T-cell (primary cell): ENCODE measurements around the gene VAT1L. TPM values are rescaled to one million over a fixed set of nuclear protein-coding genes. Genes with fewer than 3 reads are reported as not detected.

Experiments used
- ATAC-seq, 4 experiments: fragments of 200-7000 bp in 3 of 4; fragments of 150-1000 bp in 1 of 4; cut with Tn5 transposase; replicated peaks in 1 of 4; 1 replicate in 3 of 4; 2 replicates in 1 of 4; pipeline ENCODE4 v1.10.0; 2021; ENCODE audit warnings: moderate library complexity in 3 of 4, mild to moderate bottlenecking in 2 of 4, moderate number of reproducible peaks in 1 of 4
- CTCF ChIA-PET, 2 donors: fragments of 300-600 bp; sonication (Branson Sonifier 250); formaldehyde crosslinking; loops; one replicate each; lab custom pipeline; 2022; ENCODE audit warnings: antibody characterized with exemption in 2 of 2; lab: Charles Lee
- POLR2A ChIA-PET, 2 donors: fragments of 300-600 bp; sonication (Branson Sonifier 250); formaldehyde crosslinking; loops; one replicate each; lab custom pipeline; 2022; ENCODE audit warnings: antibody characterized with exemption in 2 of 2; lab: Charles Lee
- DNase-seq, 35 experiments: peaks; one replicate each; pipeline versions ENCODE4 v3.0.0 to v3.0.0-alpha.2; 2013 to 2023
- H3K27ac ChIP-seq: one replicate; pipeline ENCODE4 v1.5.1; 2013; ENCODE audit warnings: low read length
- H3K27me3 ChIP-seq, 2 experiments: replicated peaks in 1 of 2; 1 replicate in 1 of 2; 2 replicates in 1 of 2; pipeline versions ENCODE4 v1.6.1 to v1.7.0; 2013; ENCODE audit warnings: low read length in 1 of 2, mixed read lengths in 1 of 2; ENCODE audit not compliant: control insufficient read depth in 2 of 2, insufficient read depth in 2 of 2; ENCODE audit errors: extremely low read depth in 1 of 2
- H3K36me3 ChIP-seq, 2 donors: 1 replicate in 1 of 2; 2 replicates in 1 of 2; pipeline versions ENCODE4 v1.6.1 to v1.7.0; 2013; ENCODE audit warnings: low read length in 1 of 2; ENCODE audit not compliant: control insufficient read depth in 2 of 2, insufficient read depth in 1 of 2; ENCODE audit errors: extremely low read depth in 1 of 2
- H3K4me1 ChIP-seq, 2 experiments: 1 replicate in 1 of 2; 2 replicates in 1 of 2; pipeline versions ENCODE4 v1.6.1 to v1.7.0; 2013; ENCODE audit warnings: low read length in 2 of 2, mixed read lengths in 1 of 2; ENCODE audit not compliant: insufficient read depth in 2 of 2, control insufficient read depth in 1 of 2; ENCODE audit errors: extremely low read depth in 1 of 2
- H3K4me3 ChIP-seq, 2 donors: 1 replicate in 1 of 2; 2 replicates in 1 of 2; pipeline versions ENCODE4 v1.5.1 to v1.7.0; 2013; ENCODE audit warnings: mild to moderate bottlenecking in 2 of 2, low read length in 1 of 2, moderate library complexity in 1 of 2; ENCODE audit not compliant: control insufficient read depth in 1 of 2; ENCODE audit errors: extremely low read depth in 1 of 2
- H3K9me3 ChIP-seq: 2 replicates; pipeline ENCODE4 v1.7.0; 2013
- H3K27ac Mint-ChIP-seq, 2 donors: one replicate each; pipeline ENCODE4 v1.8.0; 2020 to 2021; ENCODE audit warnings: mild to moderate bottlenecking in 2 of 2, mixed read lengths in 2 of 2
- H3K27me3 Mint-ChIP-seq, 2 donors: one replicate each; pipeline ENCODE4 v1.8.0; 2021 to 2022; ENCODE audit warnings: mixed read lengths in 2 of 2
- H3K36me3 Mint-ChIP-seq: one replicate; pipeline ENCODE4 v1.8.0; 2021; ENCODE audit warnings: mixed read lengths
- H3K4me1 Mint-ChIP-seq, 3 donors: one replicate each; pipeline ENCODE4 v1.8.0; 2020 to 2022; ENCODE audit warnings: mixed read lengths in 3 of 3, mild to moderate bottlenecking in 1 of 3
- H3K4me3 Mint-ChIP-seq, 3 donors: one replicate each; pipeline ENCODE4 v1.8.0; 2020 to 2022; ENCODE audit warnings: mild to moderate bottlenecking in 3 of 3, mixed read lengths in 3 of 3, moderate library complexity in 3 of 3
- H3K9me3 Mint-ChIP-seq, 3 donors: one replicate each; pipeline ENCODE4 v1.8.0; 2020 to 2022; ENCODE audit warnings: mixed read lengths in 3 of 3
- WGBS: methylation state at CpG from one replicate; pipeline ENCODE4 v1.1.5; 2013; ENCODE audit warnings: missing lambda C conversion rate; ENCODE audit not compliant: insufficient coverage; 5-methylcytosine and 5-hydroxymethylcytosine counted together
- total RNA-seq, 35 experiments: library from RNA in 6 of 35; stranded (reverse) in 6 of 35; fragments of 120-200 nt in 1 of 35; gene quantifications; one replicate each; pipeline versions ENCODE4 v1.2.1 to v1.2.4 and lab custom pipeline; 2013 to 2026

Gene VAT1L
- total RNA-seq, 5 donors from 2014 or later (not counting 1 experiment from before 2014, with no cell fraction given): 0.10 to 0.12 TPM; not detected in 3

DNA sequence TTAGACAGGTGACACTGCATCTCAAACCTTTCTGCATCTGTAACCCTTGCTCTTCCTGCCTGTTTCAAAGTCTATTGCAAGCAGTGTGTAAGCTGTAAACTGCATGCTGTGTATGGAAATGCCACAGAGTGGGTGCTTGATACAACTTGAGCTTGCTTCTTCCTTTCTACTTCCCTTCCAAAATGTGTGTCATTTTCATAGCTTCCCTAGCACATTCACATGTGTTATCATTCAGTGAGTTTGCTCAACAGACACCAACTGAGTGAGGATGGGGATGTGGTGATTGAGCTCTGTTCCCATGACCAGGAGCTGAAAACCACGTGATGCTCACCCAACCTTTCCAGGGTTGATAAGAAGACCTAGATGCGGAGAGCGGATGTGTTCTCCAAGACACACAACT is 111.1 kb downstream of the VAT1L start:
- DNase-seq: no peak
- Histone ChIP-seq H3K36me3 (no peaks in the 10 kb centered on the region), H3K27ac (no peak overlapping the region), H3K9me3 (no peaks in the 10 kb centered on the region), H3K4me1 (no peaks in the 10 kb centered on the region), H3K4me3 (no peak overlapping the region), H3K27me3 (peaks cover 0 to 2% of the 10 kb centered on the region in 2 experiments)
- H3K9me3 Mint-ChIP-seq: peaks cover 0 to 5% (median 0%) of the 10 kb centered on the region in 3 donors
- peaks cover 0 to 4% of the 10 kb centered on the region in 2 donors for H3K27me3 Mint-ChIP-seq
- H3K4me1 Mint-ChIP-seq: no peaks in the 10 kb centered on the region
- no peaks in the 10 kb centered on the region for H3K36me3 Mint-ChIP-seq
- ChIA-PET CTCF (no interaction called here), POLR2A (no interaction called here)
- H3K4me3 Mint-ChIP-seq: no peak overlapping the region
- no peak overlapping the region for H3K27ac Mint-ChIP-seq
- WGBS: 71% methylated on average over 3 of the region's 3 CpGs
- ATAC-seq: no peak

GRCh38 chr16:77905374-77905920 is 117.1 kb downstream of the VAT1L start:
- H3K9me3 Mint-ChIP-seq: no peaks in the 10 kb centered on the region
- WGBS: 83% methylated on average over 3 of the region's 7 CpGs

GRCh38 chr16:77910021-77910420 is 121.7 kb downstream of the VAT1L start:
- 33% methylated on average over 2 of the region's 3 CpGs for WGBS
- peaks cover 0 to 2% (median 0%) of the 10 kb centered on the region in 3 donors for H3K9me3 Mint-ChIP-seq

More at GRCh38 chr16:77905374-77905920, 117.1 kb downstream of the VAT1L start:
- H3K27ac Mint-ChIP-seq: no peak overlapping the region
- POLR2A ChIA-PET: no interaction called here
- DNase-seq (no peak), ATAC-seq (no peak)
- Histone ChIP-seq H3K9me3 (no peaks in the 10 kb centered on the region), H3K27ac (no peak overlapping the region), H3K4me1 (no peaks in the 10 kb centered on the region), H3K36me3 (no peaks in the 10 kb centered on the region), H3K27me3 (no peaks in the 10 kb centered on the region), H3K4me3 (no peak overlapping the region)
- no peak overlapping the region for H3K4me3 Mint-ChIP-seq
- H3K4me1 Mint-ChIP-seq: no peaks in the 10 kb centered on the region
- peaks cover 7 to 11% of the 10 kb centered on the region in 2 donors for H3K27me3 Mint-ChIP-seq
- no peaks in the 10 kb centered on the region for H3K36me3 Mint-ChIP-seq
- CTCF ChIA-PET: no interaction called here

GRCh38 chr16:77912617-77913016 is 124.3 kb downstream of the VAT1L start:
- Histone ChIP-seq H3K4me1 (no peaks in the 10 kb centered on the region), H3K27ac (no peak overlapping the region), H3K9me3 (no peaks in the 10 kb centered on the region), H3K36me3 (no peaks in the 10 kb centered on the region), H3K27me3 (no peaks in the 10 kb centered on the region), H3K4me3 (no peak overlapping the region)
- Mint-ChIP-seq H3K27ac (no peak overlapping the region), H3K4me3 (no peak overlapping the region), H3K9me3 (peaks cover 0 to 2% (median 0%) of the 10 kb centered on the region in 3 donors), H3K4me1 (no peaks in the 10 kb centered on the region), H3K27me3 (peaks cover 0 to 12% of the 10 kb centered on the region in 2 donors), H3K36me3 (no peaks in the 10 kb centered on the region)
- no CpG with 5 or more reads among the region's 4 CpGs for WGBS
- ATAC-seq: no peak
- CTCF ChIA-PET: no interaction called here
- no peak for DNase-seq
- POLR2A ChIA-PET: no interaction called here

More at GRCh38 chr16:77910021-77910420, 121.7 kb downstream of the VAT1L start:
- ChIA-PET POLR2A (no interaction called here), CTCF (no interaction called here)
- H3K36me3 ChIP-seq: no peaks in the 10 kb centered on the region
- H3K9me3 ChIP-seq: no peaks in the 10 kb centered on the region
- H3K27me3 ChIP-seq: no peaks in the 10 kb centered on the region
- H3K4me3 ChIP-seq: no peak overlapping the region
- Mint-ChIP-seq H3K36me3 (no peaks in the 10 kb centered on the region), H3K27ac (no peak overlapping the region), H3K27me3 (peaks cover 7 to 10% of the 10 kb centered on the region in 2 donors), H3K4me1 (no peaks in the 10 kb centered on the region), H3K4me3 (no peak overlapping the region)
- ATAC-seq (no peak), DNase-seq (no peak)
- no peaks in the 10 kb centered on the region for H3K4me1 ChIP-seq
- no peak overlapping the region for H3K27ac ChIP-seq

DNA sequence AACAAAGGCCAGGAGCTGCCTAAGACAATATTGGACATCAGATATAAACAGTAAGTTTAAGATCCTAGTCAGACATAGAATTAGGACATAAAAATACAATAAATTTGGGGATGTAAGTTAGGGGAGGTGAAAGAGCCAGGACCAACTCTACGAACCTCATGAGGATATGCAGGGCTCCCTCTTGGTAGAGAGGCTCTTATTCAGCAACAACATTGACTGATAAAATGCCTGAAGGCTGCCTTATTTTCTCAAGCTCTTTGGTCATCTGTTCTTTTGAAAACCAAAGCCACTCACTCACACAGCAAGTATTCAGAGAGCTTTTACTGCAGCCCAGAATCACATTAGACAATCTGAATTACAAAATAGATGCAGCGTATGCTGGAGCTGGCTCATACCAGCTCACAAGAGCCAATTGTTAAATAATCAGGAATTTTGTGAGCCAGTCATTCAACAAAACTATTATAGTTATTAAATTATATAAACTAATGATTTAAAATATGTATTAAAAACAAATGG is 125.4 kb downstream of the VAT1L start:
- WGBS: no CpG with 5 or more reads among the region's 2 CpGs
- H3K27me3 ChIP-seq: no peaks in the 10 kb centered on the region
- no peaks in the 10 kb centered on the region for H3K9me3 ChIP-seq
- H3K27me3 Mint-ChIP-seq: peaks cover 0 to 17% of the 10 kb centered on the region in 2 donors
- no peak overlapping the region for H3K4me3 ChIP-seq
- H3K27ac Mint-ChIP-seq: no peak overlapping the region
- no peaks in the 10 kb centered on the region for H3K36me3 Mint-ChIP-seq
- no peak for DNase-seq
- ChIA-PET CTCF (no interaction called here), POLR2A (no interaction called here)
- H3K27ac ChIP-seq: no peak overlapping the region
- H3K36me3 ChIP-seq: no peaks in the 10 kb centered on the region
- H3K9me3 Mint-ChIP-seq: peaks cover 0 to 2% (median 0%) of the 10 kb centered on the region in 3 donors
- H3K4me1 Mint-ChIP-seq: no peaks in the 10 kb centered on the region
- no peak for ATAC-seq
- H3K4me1 ChIP-seq: no peaks in the 10 kb centered on the region
- no peak overlapping the region for H3K4me3 Mint-ChIP-seq

- Mint-ChIP-seq H3K4me3 (no peak overlapping the region), H3K27ac (no peak overlapping the region), H3K9me3 (peaks cover 0 to 2% (median 0%) of the 10 kb centered on the region in 3 donors), H3K36me3 (no peaks in the 10 kb centered on the region), H3K27me3 (peaks cover 0 to 19% of the 10 kb centered on the region in 2 donors), H3K4me1 (no peaks in the 10 kb centered on the region)
- no peaks in the 10 kb centered on the region for H3K9me3 ChIP-seq
- H3K4me3 ChIP-seq: no peak overlapping the region
- DNase-seq (no peak), ATAC-seq (no peak)
- 96% methylated on average over 5 of the region's 9 CpGs for WGBS
- H3K36me3 ChIP-seq: no peaks in the 10 kb centered on the region
- no peaks in the 10 kb centered on the region for H3K27me3 ChIP-seq
- no peaks in the 10 kb centered on the region for H3K4me1 ChIP-seq
- no peak overlapping the region for H3K27ac ChIP-seq
- ChIA-PET POLR2A (interaction anchor here in 1 of 2 donors (0.6 kb wide), 1 partner anchor 79 kb away, joined by 4 read pairs; no protein-coding TSS in a partner anchor), CTCF (no interaction called here)
Observed at GRCh38 chr16:77916111-77916510, 127.7 kb downstream of the VAT1L start.
